HG03432 (cell line): ENCODE results near the gene LRMDA.

ENCODE experiments used
- ATAC-seq: cut with Tn5 transposase; IDR thresholded peaks from one replicate; pipeline ENCODE4 v1.9.1; 2021; ENCODE audit warnings: mild to moderate bottlenecking, moderate library complexity; ENCODE audit not compliant: unreplicated experiment

The LRMDA gene

GRCh38 chr10:76432016-76433012 lies 1000.9 kb downstream of the LRMDA start:
- ATAC-seq: no peak

GRCh38 chr10:76433161-76434005 lies 1002.0 kb downstream of the LRMDA start:
- no peak for ATAC-seq

- no peak for ATAC-seq
These were observed 1003.7 kb downstream of the LRMDA start for GRCh38 chr10:76435157-76435556.

GRCh38 chr10:76436401-76436811 lies 1005.0 kb downstream of the LRMDA start:
- no peak for ATAC-seq

GRCh38 chr10:76436981-76437380 lies 1005.6 kb downstream of the LRMDA start:
- ATAC-seq: no peak

- ATAC-seq: no peak
These were observed 1009.0 kb downstream of the LRMDA start for GRCh38 chr10:76440426-76440825.

GRCh38 chr10:76442113-76442512 lies 1010.7 kb downstream of the LRMDA start:
- ATAC-seq: no peak

GRCh38 chr10:76444034-76444800 lies 1012.8 kb downstream of the LRMDA start:
- no peak for ATAC-seq

GRCh38 chr10:76447578-76447977 lies 1016.2 kb downstream of the LRMDA start:
- ATAC-seq: no peak

GRCh38 chr10:76451911-76452310 lies 1020.5 kb downstream of the LRMDA start:
- no peak for ATAC-seq

- no peak for ATAC-seq
These were observed 1021.9 kb downstream of the LRMDA start for GRCh38 chr10:76453332-76453731.

GRCh38 chr10:76453997-76454396 lies 1022.6 kb downstream of the LRMDA start:
- ATAC-seq: no peak

GRCh38 chr10:76454506-76455140 lies 1023.2 kb downstream of the LRMDA start:
- ATAC-seq: no peak

- ATAC-seq: no peak
These were observed 1024.8 kb downstream of the LRMDA start for GRCh38 chr10:76456197-76456596.

GRCh38 chr10:76459016-76459730 lies 1027.7 kb downstream of the LRMDA start:
- ATAC-seq: no peak

- ATAC-seq: no peak
These were observed 1029.6 kb downstream of the LRMDA start for GRCh38 chr10:76461024-76461423.

- no peak for ATAC-seq
These were observed 1031.7 kb downstream of the LRMDA start for GRCh38 chr10:76463111-76463510.

- no peak for ATAC-seq
These were observed 1035.5 kb downstream of the LRMDA start for GRCh38 chr10:76466836-76467503.

- ATAC-seq: no peak
These were observed 1038.3 kb downstream of the LRMDA start for GRCh38 chr10:76469675-76470074.
